Common myeloid progenitor, CD34-positive (primary cell): ENCODE data around the gene ANK3.

ENCODE experiments used
- CTCF ChIA-PET: fragments of 350-600 bp; sonication (Branson Sonifier 250); formaldehyde crosslinking; loops from one replicate; lab custom pipeline; 2021; ENCODE audit warnings: antibody characterized with exemption; lab: Charles Lee
- POLR2A ChIA-PET: fragments of 350-600 bp; sonication (Branson Sonifier 250); formaldehyde crosslinking; loops from one replicate; lab custom pipeline; 2021; ENCODE audit warnings: antibody characterized with exemption; lab: Charles Lee
- DNase-seq, 3 donors: peaks; one replicate each; pipeline versions ENCODE4 v3.0.0 to v3.0.0-alpha.2; 2013
- H3K27ac ChIP-seq, 2 experiments: 1 replicate in 1 of 2; 2 replicates in 1 of 2; pipeline ENCODE4 v1.7.0; 2013; ENCODE audit warnings: inconsistent platforms in 2 of 2, low read length in 2 of 2, mild to moderate bottlenecking in 2 of 2, low read depth in 1 of 2, moderate library complexity in 1 of 2; ENCODE audit not compliant: severe bottlenecking in 2 of 2, insufficient read depth in 1 of 2, poor library complexity in 1 of 2
- H3K27me3 ChIP-seq, 5 experiments: replicated peaks in 2 of 5; 1 replicate in 3 of 5; 2 replicates in 2 of 5; pipeline versions ENCODE4 v1.6.1 to v1.7.0; 2013; ENCODE audit warnings: low read length in 4 of 5, mild to moderate bottlenecking in 2 of 5, moderate library complexity in 2 of 5, inconsistent platforms in 1 of 5; ENCODE audit not compliant: insufficient read depth in 5 of 5, control insufficient read depth in 4 of 5
- H3K36me3 ChIP-seq, 4 experiments: 1 replicate in 2 of 4; 2 replicates in 2 of 4; pipeline versions ENCODE4 v1.6.1 to v1.7.0; 2013; ENCODE audit warnings: low read length in 3 of 4, control low read depth in 1 of 4, mild to moderate bottlenecking in 1 of 4; ENCODE audit not compliant: control insufficient read depth in 4 of 4, insufficient read depth in 4 of 4
- H3K4me1 ChIP-seq, 4 experiments: 1 replicate in 3 of 4; 2 replicates in 1 of 4; pipeline versions ENCODE4 v1.6.1 to v1.7.1; 2013; ENCODE audit warnings: low read length in 3 of 4, mild to moderate bottlenecking in 3 of 4, control low read depth in 1 of 4, inconsistent platforms in 1 of 4, moderate library complexity in 1 of 4; ENCODE audit not compliant: control insufficient read depth in 4 of 4, insufficient read depth in 4 of 4; ENCODE audit errors: control extremely low read depth in 1 of 4
- H3K4me3 ChIP-seq, 7 experiments: 1 replicate in 4 of 7; 2 replicates in 3 of 7; pipeline versions ENCODE4 v1.5.1 to v1.7.0; 2013; ENCODE audit warnings: mild to moderate bottlenecking in 7 of 7, low read length in 6 of 7, moderate library complexity in 6 of 7, inconsistent platforms in 2 of 7, low read depth in 2 of 7, control low read depth in 1 of 7; ENCODE audit not compliant: insufficient read depth in 4 of 7, control insufficient read depth in 1 of 7; ENCODE audit errors: extremely low read depth in 1 of 7
- H3K9me3 ChIP-seq, 5 experiments: 1 replicate in 4 of 5; 2 replicates in 1 of 5; pipeline versions ENCODE4 v1.6.1 to v1.7.1; 2013; ENCODE audit warnings: low read length in 4 of 5, mild to moderate bottlenecking in 2 of 5, inconsistent platforms in 1 of 5, low read depth in 1 of 5, moderate library complexity in 1 of 5; ENCODE audit not compliant: control insufficient read depth in 4 of 5, insufficient read depth in 2 of 5; ENCODE audit errors: control extremely low read depth in 1 of 5
- WGBS: methylation state at CpG from one replicate; pipeline ENCODE4 v1.1.5; 2013; ENCODE audit not compliant: insufficient coverage; 5-methylcytosine and 5-hydroxymethylcytosine counted together

ANK3 gene

GRCh38 chr10:60254776-60255175 lies 134.9 kb downstream of the ANK3 start:
- ChIA-PET POLR2A (no interaction called here), CTCF (interaction anchor here (1.0 kb wide), 1 partner anchor 16 kb away, joined by 4 read pairs; no protein-coding TSS in a partner anchor)
- Histone ChIP-seq H3K27ac (no peak overlapping the region), H3K36me3 (no peaks in the 10 kb centered on the region), H3K4me1 (no peaks in the 10 kb centered on the region), H3K9me3 (no peaks in the 10 kb centered on the region), H3K27me3 (no peaks in the 10 kb centered on the region), H3K4me3 (no peak overlapping the region)
- DNase-seq: no peak

- no peaks in the 10 kb centered on the region for H3K27me3 ChIP-seq
Measured at GRCh38 chr10:60253484-60253883, 136.2 kb downstream of the ANK3 start.

GRCh38 chr10:60252688-60253087 lies 137.0 kb downstream of the ANK3 start:
- Histone ChIP-seq H3K4me3 (no peak overlapping the region), H3K36me3 (no peaks in the 10 kb centered on the region), H3K9me3 (no peaks in the 10 kb centered on the region), H3K27ac (no peak overlapping the region), H3K4me1 (no peaks in the 10 kb centered on the region), H3K27me3 (no peaks in the 10 kb centered on the region)
- no peak for DNase-seq
- ChIA-PET POLR2A (no interaction called here), CTCF (no interaction called here)
- 100% methylated on average over 2 of the region's 4 CpGs for WGBS

More at GRCh38 chr10:60253484-60253883, 136.2 kb downstream of the ANK3 start:
- no peak overlapping the region for H3K4me3 ChIP-seq
- DNase-seq: no peak
- H3K36me3 ChIP-seq: no peaks in the 10 kb centered on the region
- ChIA-PET CTCF (no interaction called here), POLR2A (no interaction called here)
- H3K27ac ChIP-seq: no peak overlapping the region
- H3K9me3 ChIP-seq: no peaks in the 10 kb centered on the region
- no peaks in the 10 kb centered on the region for H3K4me1 ChIP-seq

- CTCF ChIA-PET: no interaction called here
- no peak for DNase-seq
- WGBS: 100% methylated on average over 1 of the region's 1 CpG
Measured at GRCh38 chr10:60246382-60246781, 143.3 kb downstream of the ANK3 start.

GRCh38 chr10:60239228-60239627 lies 150.4 kb downstream of the ANK3 start:
- H3K36me3 ChIP-seq: no peaks in the 10 kb centered on the region
- no peaks in the 10 kb centered on the region for H3K27me3 ChIP-seq
- peaks cover 7 to 27% (median 12%) of the 10 kb centered on the region in 4 experiments for H3K4me1 ChIP-seq
- H3K27ac ChIP-seq: no peak overlapping the region
- no peak overlapping the region for H3K4me3 ChIP-seq
- DNase-seq: no peak
- no CpG with 5 or more reads among the region's 1 CpG for WGBS
- ChIA-PET POLR2A (no interaction called here), CTCF (interaction anchor here (0.7 to 1.5 kb wide), 2 partner anchors 32 to 409 kb away, joined by 3 to 4 read pairs; no protein-coding TSS in a partner anchor)
- H3K9me3 ChIP-seq: no peaks in the 10 kb centered on the region

More at GRCh38 chr10:60246382-60246781, 143.3 kb downstream of the ANK3 start:
- Histone ChIP-seq H3K4me3 (no peak overlapping the region), H3K27me3 (no peaks in the 10 kb centered on the region), H3K36me3 (no peaks in the 10 kb centered on the region), H3K9me3 (no peaks in the 10 kb centered on the region), H3K27ac (no peak overlapping the region), H3K4me1 (no peaks in the 10 kb centered on the region)
- POLR2A ChIA-PET: no interaction called here

- peaks cover 7 to 27% (median 12%) of the 10 kb centered on the region in 4 experiments for H3K4me1 ChIP-seq
- H3K4me3 ChIP-seq: no peak overlapping the region
- no peak for DNase-seq
- no peaks in the 10 kb centered on the region for H3K9me3 ChIP-seq
- H3K27ac ChIP-seq: no peak overlapping the region
- no peaks in the 10 kb centered on the region for H3K27me3 ChIP-seq
- POLR2A ChIA-PET: no interaction called here
- no peaks in the 10 kb centered on the region for H3K36me3 ChIP-seq
- CTCF ChIA-PET: interaction anchor here (1.3 to 1.7 kb wide), 3 partner anchors 16 to 196 kb away, joined by 4 to 6 read pairs (median 4); no protein-coding TSS in a partner anchor
Measured at GRCh38 chr10:60238759-60239100, 150.9 kb downstream of the ANK3 start.

GRCh38 chr10:60237977-60238758 lies 151.5 kb downstream of the ANK3 start:
- H3K36me3 ChIP-seq: no peaks in the 10 kb centered on the region
- 83% methylated on average over 4 of the region's 6 CpGs for WGBS
- no peaks in the 10 kb centered on the region for H3K27me3 ChIP-seq
- DNase-seq: peak; percentile 1 to 25 (median 22)
- POLR2A ChIA-PET: no interaction called here
- H3K9me3 ChIP-seq: no peaks in the 10 kb centered on the region
- CTCF ChIA-PET: interaction anchor here (1.3 to 1.7 kb wide), 3 partner anchors 17 to 196 kb away, joined by 4 to 6 read pairs (median 4); no protein-coding TSS in a partner anchor
- H3K4me3 ChIP-seq: no peak overlapping the region
- peaks cover 7 to 27% (median 12%) of the 10 kb centered on the region in 4 experiments for H3K4me1 ChIP-seq
- no peak overlapping the region for H3K27ac ChIP-seq
